Measurements from ENCODE around the gene STK40. TPM values are rescaled to one million over a fixed set of nuclear protein-coding genes. Genes with fewer than 3 reads are reported as not detected.

Gene STK40
- polyA plus RNA-seq, 1 donor from 2014 or later: 88.5 TPM

GRCh38 chr1:36306902-36307456 is 78.7 kb downstream of the STK40 start:
- Mint-ChIP-seq H3K4me1 (peaks cover 15 to 20% (median 16%) of the 10 kb centered on the region in 3 donors), H3K27me3 (no peaks in the 10 kb centered on the region), H3K27ac (peak overlapping the region in 2 of 3 donors; percentile 30 to 89), H3K36me3 (peaks cover 2% of the 10 kb centered on the region), H3K9me3 (no peaks in the 10 kb centered on the region), H3K4me3 (peak overlapping the region; percentile 77 to 98 (median 92))

DNA sequence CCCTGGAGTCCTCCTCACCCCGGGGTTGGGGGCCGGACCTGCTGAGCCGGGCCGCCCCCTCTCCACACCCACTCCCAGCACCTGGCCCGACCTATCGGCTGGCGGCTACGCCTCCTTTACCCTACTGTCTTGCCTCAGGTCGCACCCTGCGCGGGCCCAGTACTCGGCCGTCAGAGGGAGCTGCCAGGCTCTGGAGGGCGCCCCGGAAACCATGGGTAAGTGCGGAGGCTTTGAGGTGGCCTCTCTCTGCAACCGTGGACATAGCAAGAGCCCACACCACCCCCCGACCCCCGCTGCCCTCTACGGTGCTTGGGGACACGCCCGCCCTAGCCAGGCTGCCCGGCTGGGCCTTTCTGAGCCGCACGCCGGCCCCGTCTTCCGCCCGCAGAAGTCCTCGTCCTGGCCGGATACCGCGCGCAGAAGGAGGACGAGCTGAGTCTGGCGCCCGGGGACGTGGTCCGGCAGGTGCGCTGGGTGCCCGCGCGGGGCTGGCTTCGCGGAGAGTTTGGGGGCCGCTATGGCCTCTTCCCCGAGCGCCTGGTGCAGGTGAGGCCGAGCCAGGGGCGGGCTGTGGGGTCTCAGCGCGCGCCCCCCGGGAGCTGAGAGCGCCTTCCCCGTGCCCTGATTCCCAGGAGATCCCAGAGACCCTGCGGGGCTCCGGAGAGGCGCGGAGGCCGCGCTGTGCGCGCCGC is 79.4 kb downstream of the STK40 start, which contains the start of gene SH3D21:
TSS of gene SH3D21 (plus strand) at position 159 of the 692 bp plus-strand sequence. CDS start at position 212, 53 bp downstream.
- H3K4me1 Mint-ChIP-seq: peaks cover 15 to 20% (median 16%) of the 10 kb centered on the region in 3 donors
- peak within 1 kb of the TSS; percentile 79 to 98 (median 92) for H3K4me3 Mint-ChIP-seq
- H3K27me3 Mint-ChIP-seq: no peaks in the 10 kb centered on the region
- no peaks in the 10 kb centered on the region for H3K9me3 Mint-ChIP-seq
- peak within 1 kb of the TSS; percentile 31 to 89 (median 75) for H3K27ac Mint-ChIP-seq
- peaks cover 2% of the 10 kb centered on the region for H3K36me3 Mint-ChIP-seq

DNA sequence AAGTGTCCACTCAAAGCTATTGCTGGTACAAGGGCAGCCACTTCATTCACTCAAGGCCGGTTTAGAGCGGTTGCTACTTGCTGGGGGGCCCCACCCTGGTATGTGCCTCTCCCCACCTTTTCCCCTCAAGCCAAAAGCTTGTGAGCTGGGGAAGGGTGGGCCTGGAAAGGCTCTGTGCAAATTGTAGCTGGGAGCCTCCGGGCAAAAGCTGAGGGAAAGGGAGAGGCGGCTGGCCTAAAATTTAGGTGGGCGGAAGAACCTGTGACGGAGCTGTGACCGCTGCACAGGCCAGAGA is 79.9 kb downstream of the STK40 start:
- peak overlapping the region in 2 of 3 donors; percentile 21 to 31 for H3K27ac Mint-ChIP-seq
- H3K36me3 Mint-ChIP-seq: peaks cover 2% of the 10 kb centered on the region
- H3K4me3 Mint-ChIP-seq: peak overlapping the region; percentile 79 to 90 (median 82)
- H3K4me1 Mint-ChIP-seq: peaks cover 15 to 20% (median 16%) of the 10 kb centered on the region in 3 donors
- no peaks in the 10 kb centered on the region for H3K9me3 Mint-ChIP-seq
- no peaks in the 10 kb centered on the region for H3K27me3 Mint-ChIP-seq

GRCh38 chr1:36304970-36305914 is 80.5 kb downstream of the STK40 start:
- H3K4me1 Mint-ChIP-seq: peaks cover 15 to 20% (median 16%) of the 10 kb centered on the region in 3 donors
- H3K36me3 Mint-ChIP-seq: peaks cover 2% of the 10 kb centered on the region
- H3K9me3 Mint-ChIP-seq: no peaks in the 10 kb centered on the region
- H3K27ac Mint-ChIP-seq: peak overlapping the region; percentile 73 to 87 (median 75)
- peak overlapping the region; percentile 34 to 84 (median 80) for H3K4me3 Mint-ChIP-seq
- H3K27me3 Mint-ChIP-seq: no peaks in the 10 kb centered on the region

- peaks cover 15 to 20% (median 16%) of the 10 kb centered on the region in 3 donors for H3K4me1 Mint-ChIP-seq
- H3K9me3 Mint-ChIP-seq: no peaks in the 10 kb centered on the region
- H3K27ac Mint-ChIP-seq: peak overlapping the region; percentile 59 to 75 (median 73)
- H3K36me3 Mint-ChIP-seq: peaks cover 4% of the 10 kb centered on the region
- H3K27me3 Mint-ChIP-seq: no peaks in the 10 kb centered on the region
- peak overlapping the region in 3 of 4 donors; percentile 30 to 79 (median 37) for H3K4me3 Mint-ChIP-seq
Observed at GRCh38 chr1:36304521-36304920, 81.2 kb downstream of the STK40 start.

GRCh38 chr1:36303650-36304360 is 81.9 kb downstream of the STK40 start:
- Mint-ChIP-seq H3K4me3 (peak overlapping the region in 1 of 4 donors; percentile 55), H3K4me1 (peaks cover 15 to 20% (median 16%) of the 10 kb centered on the region in 3 donors), H3K27me3 (no peaks in the 10 kb centered on the region), H3K27ac (peak overlapping the region in 2 of 3 donors; percentile 43 to 78), H3K9me3 (no peaks in the 10 kb centered on the region), H3K36me3 (peaks cover 4% of the 10 kb centered on the region)

DNA sequence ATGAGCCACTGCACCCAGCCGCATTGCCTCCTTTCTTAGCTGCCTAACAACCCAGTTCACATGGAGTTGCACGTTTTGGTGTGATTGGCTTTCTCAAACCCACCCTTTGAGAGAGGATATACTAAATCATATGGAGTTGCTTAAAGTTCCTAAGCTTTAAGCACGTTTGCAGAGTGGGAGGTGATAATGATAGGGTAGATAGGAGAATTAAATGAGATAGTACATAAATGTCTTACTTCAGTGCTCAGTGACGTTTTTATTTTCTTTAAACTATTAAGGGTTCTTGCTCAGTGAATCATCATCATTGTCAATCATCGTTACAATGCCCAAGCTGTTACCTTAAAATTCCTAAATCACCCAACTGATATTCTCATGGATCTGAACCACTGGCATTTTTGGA is 82.5 kb downstream of the STK40 start:
- Mint-ChIP-seq H3K27me3 (no peaks in the 10 kb centered on the region), H3K4me3 (peak overlapping the region in 1 of 4 donors; percentile 55), H3K36me3 (peaks cover 4% of the 10 kb centered on the region), H3K27ac (no peak overlapping the region), H3K9me3 (no peaks in the 10 kb centered on the region), H3K4me1 (peaks cover 15 to 20% (median 16%) of the 10 kb centered on the region in 3 donors)

DNA sequence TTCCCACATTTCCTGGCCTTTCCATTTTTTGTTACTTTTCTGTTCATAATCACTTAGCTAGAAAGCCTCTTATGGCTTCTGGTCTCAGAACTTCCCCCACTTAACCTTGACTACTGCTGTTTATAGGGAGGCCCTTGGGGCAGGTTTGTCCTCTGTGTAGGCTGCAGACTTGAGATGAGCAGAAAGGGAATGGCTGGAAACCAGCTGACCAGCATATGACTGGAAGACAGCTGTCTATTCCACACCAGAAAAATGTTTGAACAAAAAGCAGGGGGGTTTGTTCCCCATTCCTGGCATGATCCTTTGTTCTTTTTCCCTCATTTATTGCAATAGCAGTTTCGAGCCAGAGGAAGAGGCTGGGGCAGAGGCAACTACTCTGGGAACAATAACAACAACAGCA is 84.5 kb downstream of the STK40 start:
- Mint-ChIP-seq H3K4me1 (peaks cover 11 to 13% (median 12%) of the 10 kb centered on the region in 3 donors), H3K9me3 (no peaks in the 10 kb centered on the region), H3K36me3 (peaks cover 4% of the 10 kb centered on the region), H3K27me3 (no peaks in the 10 kb centered on the region), H3K4me3 (peak overlapping the region in 1 of 4 donors; percentile 43), H3K27ac (no peak overlapping the region)

DNA sequence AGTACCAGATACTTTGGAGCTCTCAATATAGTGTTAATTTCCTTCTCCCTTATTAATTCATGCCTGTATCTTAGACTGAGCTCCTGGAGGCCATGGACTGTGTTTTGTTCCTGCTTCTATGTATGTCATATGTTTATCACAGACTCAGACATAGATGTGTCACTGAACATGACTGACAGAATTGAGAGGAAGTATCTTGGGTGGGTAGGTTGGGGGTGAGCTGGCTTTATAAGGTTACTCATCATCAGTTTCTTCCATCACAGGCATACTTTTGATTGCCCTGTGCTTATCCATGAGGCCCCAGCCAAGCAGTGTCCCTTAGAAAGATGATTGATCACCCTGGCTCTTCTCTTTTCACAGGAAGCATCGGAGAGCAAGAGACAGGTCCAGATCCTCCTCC is 85.2 kb downstream of the STK40 start:
- H3K36me3 Mint-ChIP-seq: peaks cover 4% of the 10 kb centered on the region
- no peak overlapping the region for H3K4me3 Mint-ChIP-seq
- peak overlapping the region in 1 of 3 donors; percentile 82 for H3K27ac Mint-ChIP-seq
- H3K9me3 Mint-ChIP-seq: no peaks in the 10 kb centered on the region
- peaks cover 9 to 12% (median 11%) of the 10 kb centered on the region in 3 donors for H3K4me1 Mint-ChIP-seq
- no peaks in the 10 kb centered on the region for H3K27me3 Mint-ChIP-seq

GRCh38 chr1:36298640-36299039 is 87.1 kb downstream of the STK40 start:
- H3K36me3 Mint-ChIP-seq: peaks cover 3% of the 10 kb centered on the region
- H3K9me3 Mint-ChIP-seq: no peaks in the 10 kb centered on the region
- H3K4me3 Mint-ChIP-seq: no peak overlapping the region
- peaks cover 0 to 3% (median 0%) of the 10 kb centered on the region in 3 donors for H3K4me1 Mint-ChIP-seq
- no peaks in the 10 kb centered on the region for H3K27me3 Mint-ChIP-seq
- H3K27ac Mint-ChIP-seq: no peak overlapping the region

GRCh38 chr1:36297062-36297461 is 88.7 kb downstream of the STK40 start:
- Mint-ChIP-seq H3K4me1 (no peaks in the 10 kb centered on the region), H3K9me3 (no peaks in the 10 kb centered on the region), H3K4me3 (no peak overlapping the region), H3K36me3 (peaks cover 1% of the 10 kb centered on the region), H3K27ac (no peak overlapping the region), H3K27me3 (no peaks in the 10 kb centered on the region)

DNA sequence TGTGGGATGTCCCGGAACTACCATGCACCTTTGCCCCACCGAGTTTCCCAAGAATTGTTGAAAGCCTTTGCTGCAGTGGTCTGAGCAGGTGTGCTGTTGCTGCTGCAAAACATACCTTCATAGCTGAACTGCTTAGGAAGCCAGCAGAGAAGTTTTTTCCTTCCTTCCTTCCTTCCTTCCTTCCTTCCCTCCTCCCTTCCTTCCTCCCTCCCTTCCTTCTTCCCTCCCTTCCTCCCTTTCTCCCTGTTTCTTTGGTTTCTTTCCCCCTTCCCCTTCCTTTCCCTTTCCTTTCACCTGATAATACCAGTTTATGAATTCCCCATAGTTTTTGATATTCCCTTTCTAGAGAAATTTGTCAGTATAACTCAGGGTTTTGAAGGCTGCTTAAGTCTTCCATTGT is 90.3 kb downstream of the STK40 start:
- H3K4me1 Mint-ChIP-seq: no peaks in the 10 kb centered on the region
- H3K27me3 Mint-ChIP-seq: no peaks in the 10 kb centered on the region
- no peak overlapping the region for H3K27ac Mint-ChIP-seq
- no peaks in the 10 kb centered on the region for H3K9me3 Mint-ChIP-seq
- H3K4me3 Mint-ChIP-seq: no peak overlapping the region
- peaks cover 1% of the 10 kb centered on the region for H3K36me3 Mint-ChIP-seq

All from IgD-negative memory B cell (primary cell).